ENCODE measurements around the gene PAPOLA.

PAPOLA gene

DNA sequence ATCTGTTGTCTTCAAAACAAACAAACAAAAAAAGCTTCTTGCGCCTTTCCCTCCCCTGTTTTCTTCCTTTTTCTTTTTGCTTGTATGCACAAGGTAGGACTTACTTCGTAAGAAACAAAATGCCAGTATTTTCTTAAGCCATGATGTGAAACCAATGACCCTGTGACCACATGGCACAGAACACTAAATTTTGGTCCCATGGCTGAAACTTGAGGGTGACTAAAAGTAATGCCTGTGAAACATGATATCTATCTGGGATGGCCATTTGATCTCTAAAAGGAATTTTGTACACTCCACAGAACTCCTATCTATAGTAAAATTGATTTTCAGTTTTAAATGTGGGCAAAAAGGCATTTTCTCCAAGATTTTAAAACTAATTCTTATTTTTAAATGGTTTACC lies 63.6 kb downstream of the PAPOLA start:
- DNase-seq (ENCODE audit: low spot score): no peak

DNA sequence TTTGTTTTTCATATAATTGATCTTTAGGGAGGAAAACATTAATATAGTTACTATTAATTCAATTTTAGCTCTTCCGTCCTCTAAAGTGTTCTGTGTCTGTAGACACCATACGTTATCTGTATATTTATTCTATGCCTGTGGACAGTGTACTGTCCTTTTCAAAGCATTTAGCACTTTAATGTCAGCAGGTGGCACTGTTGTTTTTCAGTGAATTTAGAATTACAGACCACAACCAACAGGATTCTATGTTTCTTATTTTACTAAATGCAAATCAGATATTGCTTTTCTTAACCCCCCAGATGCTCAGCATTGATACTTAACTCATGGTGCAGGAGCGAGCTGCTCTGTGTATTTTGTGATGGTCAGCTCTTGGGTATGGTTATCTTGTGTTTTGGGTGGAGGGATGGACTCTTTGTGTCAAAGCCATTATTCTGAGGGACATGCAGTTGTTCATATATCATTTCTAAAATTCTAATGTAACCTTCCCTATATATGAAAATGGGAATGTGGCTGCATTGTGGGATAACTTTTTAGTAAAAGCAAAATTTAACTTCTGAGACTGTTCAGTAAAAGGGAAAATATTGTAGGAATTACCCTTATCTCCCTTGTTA lies 65.2 kb downstream of the PAPOLA start:
- peak; percentile 21 for DNase-seq (ENCODE audit: low spot score)

DNA sequence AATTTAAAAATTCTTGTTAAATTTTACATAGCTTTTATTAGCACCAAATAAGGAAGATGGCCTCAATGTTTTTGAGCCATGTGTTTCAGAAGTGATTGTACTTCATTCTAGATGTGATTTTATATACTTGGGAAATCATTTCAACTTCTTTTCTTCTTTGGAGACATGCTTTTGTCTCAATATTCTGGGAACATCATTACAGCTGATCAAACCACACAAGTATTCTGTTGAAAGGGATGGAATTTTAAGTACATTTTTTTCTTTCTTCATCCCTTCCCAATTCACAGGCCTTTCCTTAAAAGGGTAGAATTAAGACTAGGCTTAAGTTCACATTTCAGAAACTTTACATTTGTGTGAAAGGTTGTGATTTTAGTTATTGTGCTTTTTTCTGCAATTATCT lies 66.4 kb downstream of the PAPOLA start:
- DNase-seq (ENCODE audit: low spot score): no peak

DNA sequence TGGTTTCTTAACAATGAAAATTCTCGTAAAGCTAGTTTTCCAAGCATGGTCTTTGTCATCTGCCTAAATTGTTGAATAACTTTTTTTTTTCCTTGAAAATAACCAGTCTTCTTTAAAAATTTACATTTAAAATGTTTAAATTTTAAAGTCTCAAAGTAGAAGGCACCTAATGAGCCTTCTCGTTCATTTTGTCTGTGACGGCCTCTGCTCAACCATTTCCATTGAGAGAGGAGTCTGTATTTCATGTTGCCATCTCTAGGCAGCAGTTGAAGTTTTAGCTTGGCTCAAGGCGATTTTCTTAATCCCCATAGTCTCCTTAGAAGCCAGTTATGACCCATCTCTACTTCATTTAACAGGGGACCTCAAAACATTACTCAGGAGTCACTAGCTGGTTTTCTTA lies 69.1 kb downstream of the PAPOLA start:
- no peak for DNase-seq (ENCODE audit: low spot score)

DNA sequence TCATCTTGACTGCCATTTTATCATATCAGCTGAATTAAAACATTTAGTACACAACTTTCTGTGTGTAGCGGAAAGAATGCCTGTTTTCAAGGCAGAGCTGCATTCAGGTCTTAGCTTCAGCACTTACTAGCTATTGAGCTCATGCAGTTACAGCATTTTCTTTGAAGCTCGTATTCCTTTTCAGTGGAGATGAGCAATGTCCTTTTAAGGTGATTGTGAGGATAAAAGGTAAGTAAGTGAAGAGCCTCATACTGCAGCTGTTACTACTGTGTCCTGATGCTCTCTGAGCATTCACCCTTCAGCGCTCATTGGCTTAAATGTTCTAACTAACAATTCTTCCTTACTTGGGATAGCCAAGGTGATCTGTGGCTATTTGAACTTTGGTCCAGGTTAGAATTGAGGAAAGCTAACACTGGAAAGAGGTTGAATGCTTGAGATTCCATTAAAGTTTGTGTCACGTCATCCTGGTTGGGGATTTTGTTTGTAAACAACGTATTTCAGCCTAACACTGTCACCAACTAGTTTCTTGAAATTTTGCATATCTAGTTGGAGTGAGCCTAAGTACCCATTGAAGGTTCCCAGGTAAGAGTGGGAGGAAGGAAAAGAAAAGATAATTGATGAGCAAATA lies 71.4 kb downstream of the PAPOLA start:
- no peak for DNase-seq (ENCODE audit: low spot score)

DNA sequence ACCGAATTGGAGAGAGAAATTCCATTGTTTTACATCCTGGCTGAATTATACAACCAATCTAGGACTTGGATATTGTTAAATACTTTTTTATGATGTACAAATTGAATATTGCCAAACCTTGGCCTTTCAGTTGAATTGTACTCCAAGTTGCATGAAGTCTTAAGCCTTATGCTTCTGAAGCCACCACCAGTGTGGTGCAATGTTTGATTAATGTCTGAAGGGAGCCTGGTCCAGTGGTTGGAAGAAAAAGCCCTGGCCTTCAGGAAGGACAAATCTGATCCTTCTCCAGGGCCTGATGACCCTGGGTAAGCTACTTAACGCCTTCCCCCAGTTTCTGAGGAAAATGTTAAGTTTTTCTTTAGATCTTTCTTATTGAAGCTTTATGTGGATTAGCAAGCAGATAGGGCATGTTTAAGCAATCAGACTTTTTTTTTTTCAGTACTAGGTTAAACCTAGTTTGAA lies 72.0 kb downstream of the PAPOLA start:
- DNase-seq (ENCODE audit: low spot score): no peak

DNA sequence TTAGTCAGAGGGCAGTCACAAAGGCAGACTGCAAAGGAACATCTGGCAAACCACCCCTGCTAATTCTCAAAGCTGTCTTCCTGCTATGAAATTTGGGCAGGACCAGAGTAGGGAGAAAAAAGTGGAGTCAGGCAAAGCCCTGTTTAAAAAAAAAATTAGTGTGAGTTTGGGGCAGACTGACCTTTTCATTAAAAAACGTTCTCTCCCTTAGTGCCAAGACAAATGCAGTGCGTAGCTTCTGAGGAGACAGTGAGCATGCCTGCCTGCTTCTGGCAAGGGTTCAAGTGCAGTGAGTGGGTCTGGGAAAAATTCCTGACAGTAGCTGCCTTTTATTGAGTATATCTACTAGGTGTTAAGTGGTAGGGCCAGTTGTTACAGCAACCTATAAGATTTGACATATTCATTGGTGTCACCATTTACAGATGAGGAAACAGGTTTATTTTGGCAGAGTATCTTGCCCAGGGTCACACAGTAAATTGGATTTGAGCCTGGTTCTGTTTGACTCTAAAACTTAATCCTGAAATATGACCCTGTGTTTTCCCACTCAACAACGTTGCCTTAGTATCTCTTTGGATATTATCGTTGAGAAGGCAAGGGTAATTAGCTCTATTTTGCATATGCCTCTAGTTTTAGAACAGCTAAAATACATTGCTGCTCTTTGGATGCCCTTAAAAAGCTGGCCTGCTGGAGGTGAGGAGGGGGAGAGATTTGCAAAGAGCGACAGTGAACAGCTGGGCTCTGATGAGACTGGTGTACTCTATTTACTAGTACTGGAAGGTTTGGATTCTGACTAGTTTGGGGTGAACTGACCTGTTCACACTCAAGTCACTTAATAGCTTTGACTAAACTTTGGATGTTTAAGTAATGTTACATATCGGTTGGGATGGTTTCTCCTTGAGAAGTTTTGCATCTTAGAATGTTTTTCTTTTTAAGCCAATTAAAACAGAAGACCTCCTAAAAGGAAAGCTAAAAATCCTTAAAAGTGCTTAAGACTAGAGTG lies 72.8 kb downstream of the PAPOLA start:
- no peak for DNase-seq (ENCODE audit: low spot score)

DNA sequence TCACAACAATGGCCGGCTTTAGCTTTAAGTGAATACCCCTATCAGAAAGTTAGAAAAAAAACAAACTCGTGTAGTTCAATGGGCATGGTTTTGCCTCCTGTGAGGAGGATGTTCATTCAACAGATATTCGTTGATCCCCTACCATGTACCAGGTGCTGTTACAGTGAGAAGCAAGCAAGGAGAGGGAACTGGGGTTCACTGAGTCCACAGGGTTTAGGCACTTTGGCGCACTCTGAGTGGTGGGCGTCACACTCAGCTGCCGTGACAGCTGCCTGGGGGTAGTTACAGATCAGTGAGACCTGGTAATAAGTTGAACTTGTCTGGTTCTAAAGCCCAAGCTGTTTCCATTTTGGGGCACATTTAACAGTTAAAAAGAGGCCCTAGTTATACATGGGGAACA lies 74.2 kb downstream of the PAPOLA start:
- no peak for DNase-seq (ENCODE audit: low spot score)

DNA sequence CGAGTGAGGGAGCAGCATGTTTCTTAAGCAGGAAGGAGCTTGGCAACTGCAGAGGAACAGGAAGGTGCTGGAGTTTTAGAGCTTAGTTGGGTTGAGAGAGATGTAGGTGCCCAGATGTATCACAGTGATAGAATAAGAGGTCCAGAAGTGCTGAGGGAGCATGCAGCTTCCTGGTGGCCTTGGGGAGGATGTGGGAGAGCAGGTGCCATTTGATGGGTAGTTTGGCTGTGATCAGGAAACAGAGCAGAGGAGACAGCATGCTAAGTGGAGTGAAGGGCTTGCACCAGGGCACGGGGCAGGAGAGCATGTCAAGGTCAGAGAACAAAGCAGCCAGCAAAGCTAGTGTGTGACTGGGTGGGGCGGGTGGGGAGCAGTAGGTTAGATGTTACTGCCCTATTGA lies 74.8 kb downstream of the PAPOLA start:
- DNase-seq (ENCODE audit: low spot score): no peak

DNA sequence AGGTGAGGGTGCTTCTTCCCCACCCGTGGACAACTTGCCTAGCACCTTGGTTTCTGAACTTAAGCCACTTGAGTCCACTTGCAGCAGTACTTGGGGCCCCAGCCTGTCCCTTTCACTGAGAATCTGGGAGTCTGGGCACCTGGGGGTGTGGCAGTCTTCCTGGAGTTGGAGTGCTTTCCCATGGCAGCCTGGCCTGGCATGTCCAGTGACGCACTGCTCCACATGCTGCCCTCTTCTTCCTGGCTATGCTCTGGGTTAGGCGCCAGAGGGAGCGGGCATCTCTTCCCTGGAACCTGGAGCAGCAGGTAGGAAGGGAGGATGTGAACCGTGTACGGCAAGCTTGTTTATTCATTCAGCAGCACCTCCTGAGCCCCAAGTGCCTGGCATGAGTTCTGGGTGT lies 76.4 kb downstream of the PAPOLA start:
- DNase-seq (ENCODE audit: low spot score): no peak

DNA sequence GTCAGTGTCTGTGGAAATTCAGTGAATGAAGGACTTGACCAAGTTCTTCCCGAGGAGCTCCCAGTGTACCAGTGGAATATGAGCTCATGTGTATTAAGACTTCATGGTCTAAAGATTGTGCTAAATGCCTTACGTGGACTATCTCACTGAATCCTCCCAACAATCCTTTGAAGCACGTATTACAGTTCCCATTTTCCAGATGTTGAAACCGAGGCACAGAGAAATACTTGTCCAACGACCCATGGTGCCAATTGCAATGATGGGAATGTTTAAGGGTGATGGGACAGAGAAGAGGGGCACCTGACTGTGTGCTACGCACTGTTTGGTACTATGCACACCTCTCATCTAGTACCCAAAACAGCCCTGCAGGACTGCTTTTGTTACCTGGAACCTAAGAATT lies 77.2 kb downstream of the PAPOLA start:
- no peak for DNase-seq (ENCODE audit: low spot score)

DNA sequence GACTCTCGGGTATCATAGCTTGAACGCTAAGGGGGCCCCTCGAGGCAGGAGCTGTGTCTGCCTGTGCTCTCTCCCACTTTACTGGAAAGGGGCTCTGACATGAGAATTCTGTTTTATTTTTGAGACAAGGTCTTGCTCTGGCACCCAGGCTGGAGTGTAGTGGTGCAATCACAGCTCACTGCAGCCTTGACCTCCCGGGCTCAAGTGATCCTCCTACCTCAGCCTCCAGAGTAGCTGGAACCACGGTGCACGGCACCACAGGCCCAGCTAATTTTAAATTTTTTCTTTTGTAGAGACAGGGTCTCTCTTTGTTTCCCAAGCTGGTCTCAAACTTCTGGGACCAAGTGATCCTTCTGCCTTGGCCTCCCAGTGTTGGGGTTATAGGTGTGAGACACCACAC lies 77.7 kb downstream of the PAPOLA start:
- DNase-seq (ENCODE audit: low spot score): no peak

DNA sequence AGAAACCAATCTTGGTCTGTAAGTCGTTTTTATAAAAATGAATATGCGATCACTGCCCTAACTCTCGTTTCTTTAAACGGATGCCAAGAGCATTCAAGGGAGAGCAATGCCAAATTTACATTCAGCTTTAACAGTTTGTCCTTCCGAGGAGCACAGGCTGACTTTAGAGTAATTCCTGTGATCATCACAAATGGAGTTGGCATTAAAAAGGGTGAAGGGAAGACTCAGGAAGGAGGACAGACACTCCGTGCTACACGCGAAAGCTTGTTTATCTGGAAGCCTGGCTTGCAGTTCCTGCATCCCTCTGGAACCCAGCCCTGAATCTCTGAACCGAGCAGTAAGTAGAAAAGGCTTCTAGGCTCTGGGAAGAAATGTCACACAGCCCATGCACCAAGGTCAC lies 78.4 kb downstream of the PAPOLA start:
- DNase-seq (ENCODE audit: low spot score): no peak

DNA sequence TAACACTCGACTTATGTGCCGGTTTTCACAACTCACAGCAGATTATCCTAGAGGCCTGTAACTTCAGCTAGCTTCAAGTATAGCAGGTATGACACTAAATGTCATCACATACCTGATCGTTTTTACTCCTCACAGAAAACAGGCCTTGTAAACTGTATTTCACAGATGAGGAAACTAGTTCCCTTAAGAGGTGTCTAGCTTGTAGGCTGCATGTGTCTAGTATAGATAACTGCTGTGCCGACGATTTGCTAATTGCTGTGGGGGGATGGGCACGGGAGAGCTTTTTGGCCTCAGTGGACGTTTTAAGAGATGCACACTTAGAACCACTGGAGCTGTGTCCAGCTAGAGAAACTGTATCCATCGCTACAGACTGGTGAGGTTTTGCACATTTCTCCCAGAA lies 78.8 kb downstream of the PAPOLA start:
- DNase-seq (ENCODE audit: low spot score): no peak

DNA sequence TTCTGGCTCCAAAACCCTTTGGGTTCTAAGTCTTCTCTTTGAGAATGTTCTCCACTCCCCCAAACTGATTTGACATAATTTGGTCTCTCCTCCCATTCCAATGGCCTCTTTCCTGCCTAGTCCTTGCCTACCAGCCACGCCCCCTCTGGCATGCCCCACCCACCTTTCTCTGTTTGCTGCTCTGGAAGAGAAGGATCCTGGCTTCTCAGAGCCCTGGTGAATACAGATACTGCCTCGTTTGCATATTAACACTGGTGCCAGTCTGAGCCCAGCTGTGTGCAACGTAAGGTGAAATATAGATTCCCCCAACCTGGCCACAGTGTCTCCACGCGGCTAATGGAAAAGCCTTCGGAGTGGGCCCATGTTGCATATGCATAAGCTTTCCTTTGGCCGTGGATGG lies 79.7 kb downstream of the PAPOLA start:
- DNase-seq (ENCODE audit: low spot score): no peak

DNA sequence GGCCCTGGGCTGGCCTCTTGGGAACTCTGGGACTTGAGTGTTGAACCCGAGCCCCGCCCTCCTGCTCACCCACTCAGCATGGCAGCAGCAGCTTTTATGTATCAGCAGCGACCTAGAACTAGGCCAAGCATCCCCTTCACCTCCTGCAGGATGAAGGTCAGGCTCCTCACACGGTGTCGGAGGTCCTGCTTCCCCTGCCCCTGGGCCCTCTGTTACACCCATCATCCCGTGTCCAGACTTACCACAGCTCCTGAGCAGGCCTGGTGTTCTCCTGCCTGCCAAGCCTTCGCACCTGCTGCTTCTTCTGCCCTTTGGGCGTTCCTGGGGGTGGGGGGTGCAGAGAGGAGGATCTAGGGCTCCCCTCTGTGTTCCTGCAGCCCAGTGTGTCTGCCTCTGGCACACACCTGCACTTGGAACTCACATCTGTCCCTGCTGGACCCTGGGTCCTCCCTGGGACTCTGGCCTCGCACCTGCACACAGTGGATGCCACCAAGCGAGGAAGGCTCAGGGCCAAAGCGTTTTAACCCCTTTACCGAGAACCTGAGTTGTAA lies 80.3 kb downstream of the PAPOLA start:
- DNase-seq (ENCODE audit: low spot score): no peak

DNA sequence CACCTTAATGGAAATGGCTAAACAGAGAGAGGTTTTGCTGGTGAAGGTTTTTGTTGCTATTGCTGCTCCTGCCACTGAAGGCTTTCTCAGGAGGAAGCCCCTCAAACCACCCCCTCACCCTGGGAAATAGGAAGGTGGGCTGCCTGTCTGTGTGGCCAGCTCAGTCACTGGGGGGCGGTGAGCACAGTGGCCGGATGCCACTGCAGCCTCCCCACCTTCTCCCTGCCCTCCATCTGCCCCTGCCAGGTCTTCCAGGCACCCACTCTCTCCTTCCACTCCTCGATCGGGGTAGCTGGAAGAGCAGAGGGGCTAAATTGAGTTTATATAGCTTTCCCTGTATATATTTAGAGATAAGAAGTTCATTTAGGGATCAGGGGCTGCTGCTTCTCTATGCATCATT lies 80.8 kb downstream of the PAPOLA start:
- no peak for DNase-seq (ENCODE audit: low spot score)

DNA sequence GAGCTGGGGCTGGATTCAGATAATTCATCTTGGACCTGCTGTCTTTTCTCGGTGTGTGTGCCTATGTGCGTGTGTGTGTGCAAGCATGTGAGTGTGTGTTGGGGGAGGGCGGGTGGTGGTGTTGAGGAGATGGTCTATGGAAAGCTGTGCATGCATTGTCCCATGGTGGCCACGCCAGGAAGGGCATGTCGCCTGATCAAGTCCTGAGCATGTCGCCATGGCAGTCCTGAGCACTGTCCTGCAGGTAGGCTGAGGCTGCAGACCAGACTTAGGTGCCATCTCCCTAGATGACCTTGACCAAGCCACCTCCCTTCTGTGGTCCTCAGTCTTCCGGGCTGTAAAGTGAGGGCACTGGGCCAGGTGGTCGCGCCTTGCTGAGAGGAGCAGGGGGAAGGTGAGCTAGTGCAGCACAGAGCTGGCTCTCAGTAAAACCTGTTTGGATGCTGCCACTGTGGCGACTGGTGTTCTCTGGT lies 81.4 kb downstream of the PAPOLA start:
- no peak for DNase-seq (ENCODE audit: low spot score)

DNA sequence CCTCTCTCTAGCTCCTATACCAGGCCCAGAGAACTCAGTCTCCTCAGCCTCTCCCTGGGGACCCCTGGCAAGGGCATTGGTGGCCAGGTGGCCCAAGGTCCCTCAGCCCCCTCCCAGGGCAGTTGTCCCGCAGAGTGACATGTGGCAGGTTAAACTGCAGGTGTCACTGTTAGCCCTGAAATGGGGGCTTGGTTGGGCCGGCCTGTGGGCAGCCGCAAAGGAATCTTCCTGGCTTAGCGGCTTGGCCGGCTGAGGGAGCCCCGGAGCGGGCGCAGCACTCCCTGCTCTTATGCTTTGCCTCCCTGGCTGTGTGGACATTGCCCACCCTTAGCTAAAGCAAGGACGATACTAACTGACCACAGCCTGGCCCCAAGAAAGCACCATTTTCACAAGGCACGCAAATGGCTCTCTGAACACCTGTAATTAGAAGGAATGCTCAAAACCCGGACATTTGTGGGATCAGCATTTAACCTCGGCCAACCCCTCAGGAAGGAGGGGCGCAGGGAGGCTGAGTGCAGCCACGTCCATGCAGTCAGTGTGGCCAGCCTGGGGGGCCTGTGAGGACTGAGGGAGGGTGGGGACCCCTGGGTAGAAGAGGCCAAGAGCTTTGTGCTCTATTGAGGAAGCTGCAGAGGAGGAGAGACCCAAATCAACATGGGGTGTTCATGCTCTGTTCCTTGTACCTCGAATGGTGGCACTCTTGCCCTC lies 82.2 kb downstream of the PAPOLA start:
- peak; percentile 23 for DNase-seq (ENCODE audit: low spot score)

DNA sequence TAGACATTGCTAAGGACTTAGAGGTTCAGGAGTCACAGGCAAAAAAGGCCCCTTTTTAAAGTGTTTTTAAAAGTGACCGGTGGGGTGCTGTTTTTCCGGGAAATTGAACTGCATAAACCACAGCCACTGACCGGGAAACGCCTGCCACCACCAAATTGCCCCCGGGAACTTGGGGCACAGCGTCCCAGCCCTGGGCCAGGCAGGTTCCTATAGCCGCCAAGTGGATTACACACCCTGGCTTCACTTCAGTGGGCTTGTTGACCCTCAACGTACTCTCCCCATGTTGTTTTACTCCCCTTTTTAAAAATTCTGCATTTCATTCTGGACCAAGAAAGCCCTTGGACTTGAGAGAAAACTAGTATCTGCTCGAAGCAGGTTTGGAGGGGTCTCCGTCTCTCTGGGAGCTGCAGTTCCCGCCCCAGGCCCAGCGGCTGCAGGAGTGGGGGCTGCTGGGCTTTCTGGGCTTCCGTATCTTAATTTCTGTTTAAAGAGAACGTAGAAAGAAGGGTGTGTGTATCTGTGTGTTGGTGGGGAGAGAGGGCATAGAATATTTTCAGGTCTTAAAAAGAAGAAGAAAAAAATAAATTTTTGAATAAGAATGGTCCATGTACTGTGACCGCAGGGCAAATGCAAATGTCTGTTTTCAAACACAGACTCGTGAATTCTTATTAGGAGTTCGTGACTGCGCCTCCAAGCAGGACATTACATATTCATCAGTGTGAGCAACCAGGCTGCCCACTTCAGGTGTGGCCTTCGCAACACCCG lies 82.9 kb downstream of the PAPOLA start:
- DNase-seq (ENCODE audit: low spot score): no peak

DNA sequence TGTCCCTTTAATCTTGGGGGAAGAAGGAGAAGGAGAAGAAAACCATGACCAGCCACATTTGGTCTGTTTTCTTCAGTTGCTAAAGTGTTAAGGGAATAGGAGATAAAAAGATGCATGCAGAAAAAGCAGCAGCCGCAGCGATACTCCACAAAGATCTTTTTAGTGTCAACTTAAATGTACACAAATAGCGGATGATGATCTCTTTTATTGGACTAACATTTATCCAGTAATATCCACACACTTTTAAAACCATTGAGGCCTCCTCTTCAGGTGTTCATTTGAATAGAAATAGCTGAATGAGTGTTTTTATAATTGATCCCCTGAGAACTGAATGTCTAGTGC lies 83.5 kb downstream of the PAPOLA start:
- DNase-seq (ENCODE audit: low spot score): no peak
